Lung (tissue), 12 donors: Measurements from ENCODE around the gene HS6ST1. TPM values are rescaled to one million over a fixed set of nuclear protein-coding genes. Genes with fewer than 3 reads are reported as not detected.
A peak's percentile ranks its signal among the peaks of the same experiment; 100 is the strongest.

Experiments used
- ATAC-seq: fragments of 200-7000 bp; cut with Tn5 transposase; one replicate; pipeline ENCODE4 v1.9.1; 2020; ENCODE audit warnings: moderate number of reproducible peaks; ENCODE audit not compliant: insufficient read depth, low FRiP score
- DNase-seq, 3 donors: peaks; one replicate each; pipeline ENCODE4 v3.0.0-alpha.2; 2013 to 2017
- H3K27ac ChIP-seq, 2 donors: one replicate each; pipeline ENCODE4 v1.5.1; 2013; ENCODE audit warnings: mild to moderate bottlenecking in 2 of 2, moderate library complexity in 2 of 2, control low read depth in 1 of 2, inconsistent platforms in 1 of 2, low read depth in 1 of 2, low read length in 1 of 2
- H3K27me3 ChIP-seq, 3 donors: one replicate each; pipeline ENCODE4 v1.5.1; 2013; ENCODE audit warnings: low read length in 2 of 3; ENCODE audit not compliant: control insufficient read depth in 3 of 3, insufficient read depth in 3 of 3
- H3K36me3 ChIP-seq, 4 donors: one replicate each; pipeline ENCODE4 v1.5.1; 2013; ENCODE audit warnings: low read length in 4 of 4, mild to moderate bottlenecking in 1 of 4, moderate library complexity in 1 of 4; ENCODE audit not compliant: control insufficient read depth in 4 of 4, insufficient read depth in 4 of 4
- H3K4me1 ChIP-seq, 5 donors: one replicate each; pipeline ENCODE4 v1.5.1; 2013; ENCODE audit warnings: low read length in 5 of 5, mild to moderate bottlenecking in 2 of 5, moderate library complexity in 1 of 5; ENCODE audit not compliant: control insufficient read depth in 5 of 5, insufficient read depth in 5 of 5
- H3K4me3 ChIP-seq: one replicate; pipeline ENCODE4 v1.5.1; 2013; ENCODE audit warnings: mild to moderate bottlenecking, control low read depth, moderate library complexity
- H3K9ac ChIP-seq, 2 donors: one replicate each; pipeline ENCODE4 v1.5.1; 2013; ENCODE audit warnings: low read length in 2 of 2, control low read depth in 1 of 2; ENCODE audit not compliant: insufficient read depth in 1 of 2
- H3K9me3 ChIP-seq, 4 donors: one replicate each; pipeline ENCODE4 v1.5.1; 2013; ENCODE audit warnings: low read length in 3 of 4, mild to moderate bottlenecking in 1 of 4, moderate library complexity in 1 of 4; ENCODE audit not compliant: control insufficient read depth in 4 of 4, insufficient read depth in 3 of 4
- WGBS, 2 donors: extraction: QIAGEN DNeasy Blood & Tissue Kit; methylation state at CpG; one replicate each; pipeline ENCODE4 v1.1.7; 2013; 5-methylcytosine and 5-hydroxymethylcytosine counted together
- polyA plus RNA-seq, 2 donors: library from polyadenylated mRNA; stranded (reverse); fragments of 200-250 nt; gene quantifications; one replicate each; pipeline ENCODE4 v1.2.1, GENCODE V29; 2013
- total RNA-seq, 2 donors: library from RNA; depleted of rRNA in 1 of 2; stranded (reverse); fragments of >200 nt in 1 of 2; gene quantifications; one replicate each; pipeline ENCODE4 v1.2.1, GENCODE V29; 2014 to 2021
- TF ChIP-seq, protein P1 (sequence below): IDR thresholded peaks from 2 replicates; pipeline ENCODE4 v1.5.1; 2012; ENCODE audit warnings: mild to moderate bottlenecking; ENCODE audit errors: control extremely low read depth, extremely low read depth
- donor health status: control.
- donor health status: control.
- donor health status: Bipolar disorder and iron deficiency.
- donor health status: healthy.
- donor health status: DM: yes; HTN: yes; CAD: no.

Gene HS6ST1
- total and polyA plus RNA-seq, 4 donors = 15.1 to 37.7 (median 29.1) TPM

DNA sequence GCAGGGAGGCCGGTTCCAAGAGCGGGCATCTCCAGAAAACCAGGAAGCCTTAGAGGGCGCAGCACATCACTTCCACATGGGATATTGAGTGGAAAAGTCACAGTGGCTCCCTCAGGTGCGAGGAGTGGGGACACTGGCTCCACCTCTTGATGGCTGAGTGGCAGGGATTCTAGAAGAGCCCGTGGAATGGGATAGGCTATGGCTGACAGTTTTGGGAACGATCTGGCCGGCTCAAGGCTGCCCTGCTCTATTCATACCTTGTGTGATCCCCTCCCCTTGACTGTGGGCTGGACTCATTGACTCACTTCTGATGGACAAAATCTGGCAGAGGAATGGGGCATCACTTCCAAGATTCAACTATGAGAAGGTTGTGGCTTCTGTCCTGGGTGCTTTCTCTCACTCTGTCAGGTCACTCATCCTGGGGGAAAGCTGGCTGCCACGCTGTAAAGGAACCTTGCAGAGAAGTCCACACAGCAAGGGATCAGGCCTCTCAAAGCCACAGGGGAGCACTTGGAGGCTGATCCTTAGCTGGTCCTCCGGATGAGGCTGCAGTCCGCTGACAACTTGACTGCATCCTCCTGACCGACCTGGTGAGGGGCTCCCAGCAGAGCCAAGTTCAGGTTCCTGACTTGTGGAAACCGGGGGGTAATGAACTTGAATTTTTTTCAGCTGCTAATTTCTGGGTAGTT is 46.7 kb upstream of the HS6ST1 start:
- Histone ChIP-seq H3K9ac (no peak overlapping the region), H3K27me3 (no peaks in the 10 kb centered on the region), H3K27ac (no peak overlapping the region), H3K9me3 (peaks cover 0 to 1% (median 0%) of the 10 kb centered on the region in 4 donors), H3K36me3 (no peaks in the 10 kb centered on the region), H3K4me1 (peaks cover 0 to 54% (median 12%) of the 10 kb centered on the region in 5 donors), H3K4me3 (no peak overlapping the region)
- WGBS, 2 donors = 91 to 93% methylated on average over 12 of the region's 12 CpGs
- ATAC-seq = no peak
- peak in 1 of 3 donors; percentile 11 for DNase-seq
- TF ChIP-seq, protein P1, sequence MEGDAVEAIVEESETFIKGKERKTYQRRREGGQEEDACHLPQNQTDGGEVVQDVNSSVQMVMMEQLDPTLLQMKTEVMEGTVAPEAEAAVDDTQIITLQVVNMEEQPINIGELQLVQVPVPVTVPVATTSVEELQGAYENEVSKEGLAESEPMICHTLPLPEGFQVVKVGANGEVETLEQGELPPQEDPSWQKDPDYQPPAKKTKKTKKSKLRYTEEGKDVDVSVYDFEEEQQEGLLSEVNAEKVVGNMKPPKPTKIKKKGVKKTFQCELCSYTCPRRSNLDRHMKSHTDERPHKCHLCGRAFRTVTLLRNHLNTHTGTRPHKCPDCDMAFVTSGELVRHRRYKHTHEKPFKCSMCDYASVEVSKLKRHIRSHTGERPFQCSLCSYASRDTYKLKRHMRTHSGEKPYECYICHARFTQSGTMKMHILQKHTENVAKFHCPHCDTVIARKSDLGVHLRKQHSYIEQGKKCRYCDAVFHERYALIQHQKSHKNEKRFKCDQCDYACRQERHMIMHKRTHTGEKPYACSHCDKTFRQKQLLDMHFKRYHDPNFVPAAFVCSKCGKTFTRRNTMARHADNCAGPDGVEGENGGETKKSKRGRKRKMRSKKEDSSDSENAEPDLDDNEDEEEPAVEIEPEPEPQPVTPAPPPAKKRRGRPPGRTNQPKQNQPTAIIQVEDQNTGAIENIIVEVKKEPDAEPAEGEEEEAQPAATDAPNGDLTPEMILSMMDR = no peak

DNA sequence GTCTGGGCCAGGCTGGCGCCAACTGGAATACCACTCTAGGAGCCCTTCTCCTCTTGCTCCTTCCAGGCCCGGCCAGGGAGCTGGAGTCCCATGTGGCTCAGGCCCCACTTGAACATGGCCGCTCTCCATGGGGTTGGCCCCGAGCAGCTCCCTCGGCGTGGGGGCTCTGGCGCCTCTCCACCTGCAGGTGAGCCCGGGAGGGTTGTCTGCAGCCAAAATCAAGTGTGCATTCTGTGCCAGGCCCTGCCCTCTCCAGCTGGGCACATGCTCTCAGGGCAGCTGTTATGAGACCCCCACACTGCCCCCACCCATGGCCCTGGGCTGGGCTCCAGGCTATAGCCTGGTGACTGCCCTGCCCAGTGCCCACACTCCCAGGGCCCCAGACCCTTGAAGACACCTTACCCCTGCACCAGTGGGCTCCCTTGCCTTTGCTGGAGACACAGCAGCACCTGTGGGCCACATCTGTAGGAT is 45.8 kb upstream of the HS6ST1 start:
- DNase-seq (no peak), ATAC-seq (no peak)
- Histone ChIP-seq H3K9me3 (no peaks in the 10 kb centered on the region), H3K27ac (no peak overlapping the region), H3K4me3 (no peak overlapping the region), H3K4me1 (peaks cover 0 to 45% (median 10%) of the 10 kb centered on the region in 5 donors), H3K27me3 (no peaks in the 10 kb centered on the region), H3K9ac (no peak overlapping the region), H3K36me3 (no peaks in the 10 kb centered on the region)
- TF ChIP-seq, protein P1 = no peak
- 90 to 93% methylated on average over 8 of the region's 8 CpGs for WGBS, 2 donors

DNA sequence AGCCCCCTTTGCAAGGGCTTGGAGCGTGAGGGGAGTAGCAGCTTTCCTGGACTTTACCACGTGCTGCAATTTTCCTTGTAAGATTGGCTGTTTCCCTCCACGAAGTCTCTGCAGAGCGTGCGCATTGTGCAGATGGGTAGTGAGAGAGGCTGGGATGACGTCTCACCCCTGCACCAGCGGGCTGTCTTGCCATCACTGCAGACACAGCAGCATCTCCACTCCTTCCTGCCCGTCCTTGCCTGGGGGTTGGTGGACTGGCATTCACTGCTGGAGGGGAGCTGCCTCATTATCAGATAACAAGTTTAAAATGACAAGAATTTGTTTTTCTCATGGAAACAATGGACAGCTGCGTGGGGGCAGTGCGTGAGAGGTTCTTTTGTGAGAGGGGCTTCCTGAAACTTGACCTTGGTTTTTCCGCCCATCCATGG is 45.3 kb upstream of the HS6ST1 start:
- 86 to 93% methylated on average over 11 of the region's 11 CpGs for WGBS, 2 donors
- Histone ChIP-seq H3K9me3 (no peaks in the 10 kb centered on the region), H3K36me3 (no peaks in the 10 kb centered on the region), H3K4me1 (peaks cover 0 to 39% (median 7%) of the 10 kb centered on the region in 5 donors), H3K27ac (no peak overlapping the region), H3K9ac (no peak overlapping the region), H3K4me3 (no peak overlapping the region), H3K27me3 (no peaks in the 10 kb centered on the region)
- ATAC-seq (no peak), DNase-seq (peak in 1 of 3 donors; percentile 17)
- TF ChIP-seq, protein P1 = no peak
